ENCODE results near the gene USB1.
A peak's percentile ranks its signal among the peaks of the same experiment; 100 is the strongest.
"Not testable (repeated sequence)": the region's sequence is repeated elsewhere in the genome, so short reads cannot be mapped to it uniquely, and the experiment has no call there.

USB1 gene

GRCh38 chr16:57969451-57970123 lies 31.6 kb upstream of the USB1 start:
- no peak for DNase-seq (ENCODE audit: low read depth in 2 of 2)

- DNase-seq (ENCODE audit: low read depth in 2 of 2), result no peak
Observed at GRCh38 chr16:57970319-57970718, 30.9 kb upstream of the USB1 start.

- no peak for DNase-seq (ENCODE audit: low read depth in 2 of 2)
Observed at GRCh38 chr16:57970970-57971369, 30.2 kb upstream of the USB1 start, which contains the start of gene CNGB1. TSS of gene CNGB1 (minus strand) at chr16:57971128. CDS start at chr16:57967286, 3,842 bp downstream.

- DNase-seq (ENCODE audit: low read depth in 2 of 2), result no peak
Observed at GRCh38 chr16:57971848-57972247, 29.4 kb upstream of the USB1 start.

- no peak for DNase-seq (ENCODE audit: low read depth in 2 of 2)
Observed at GRCh38 chr16:57972306-57972705, 28.9 kb upstream of the USB1 start.

- DNase-seq (ENCODE audit: low read depth in 2 of 2), result no peak
Observed at GRCh38 chr16:57976331-57976796, 24.8 kb upstream of the USB1 start.

- DNase-seq (ENCODE audit: low read depth in 2 of 2), result no peak
Observed at GRCh38 chr16:57977418-57978069, 23.7 kb upstream of the USB1 start.

- not testable (repeated sequence) for DNase-seq (ENCODE audit: low read depth in 2 of 2)
Observed at GRCh38 chr16:57978070-57978465, 23.1 kb upstream of the USB1 start.

GRCh38 chr16:57979006-57979585 lies 22.1 kb upstream of the USB1 start:
- no peak for DNase-seq (ENCODE audit: low read depth in 2 of 2)

GRCh38 chr16:57981636-57982035 lies 19.6 kb upstream of the USB1 start:
- no peak for DNase-seq (ENCODE audit: low read depth in 2 of 2)

- no peak for DNase-seq (ENCODE audit: low read depth in 2 of 2)
Observed at GRCh38 chr16:57982385-57982784, 18.8 kb upstream of the USB1 start.

- DNase-seq (ENCODE audit: low read depth in 2 of 2), result peak; percentile 87 to 90
Observed at GRCh38 chr16:57984443-57985203, 16.6 kb upstream of the USB1 start.

- peak in 1 of 2 donors; percentile 1 for DNase-seq (ENCODE audit: low read depth in 2 of 2)
Observed at GRCh38 chr16:57985204-57986181, 15.7 kb upstream of the USB1 start.

- DNase-seq (ENCODE audit: low read depth in 2 of 2), result no peak
Observed at GRCh38 chr16:57986196-57986595, 15.0 kb upstream of the USB1 start.

GRCh38 chr16:57987441-57988177 lies 13.6 kb upstream of the USB1 start:
- DNase-seq (ENCODE audit: low read depth in 2 of 2), result no peak

- DNase-seq (ENCODE audit: low read depth in 2 of 2), result no peak
Observed at GRCh38 chr16:57988929-57989328, 12.3 kb upstream of the USB1 start.

GRCh38 chr16:57991551-57992059 lies 9.6 kb upstream of the USB1 start:
- no peak for DNase-seq (ENCODE audit: low read depth in 2 of 2)

- no peak for DNase-seq (ENCODE audit: low read depth in 2 of 2)
Observed at GRCh38 chr16:57992084-57992483, 9.1 kb upstream of the USB1 start.

- DNase-seq (ENCODE audit: low read depth in 2 of 2), result no peak
Observed at GRCh38 chr16:57993438-57993837, 7.8 kb upstream of the USB1 start.

GRCh38 chr16:57993897-57994296 lies 7.3 kb upstream of the USB1 start:
- DNase-seq (ENCODE audit: low read depth in 2 of 2), result no peak
